GM19397 (cell line): ENCODE measurements around the gene PDE1C.

Experiments used
- ATAC-seq: cut with Tn5 transposase; IDR thresholded peaks from one replicate; pipeline ENCODE4 v1.9.1; 2021; ENCODE audit warnings: mild to moderate bottlenecking, moderate library complexity; ENCODE audit not compliant: unreplicated experiment

Gene PDE1C

DNA sequence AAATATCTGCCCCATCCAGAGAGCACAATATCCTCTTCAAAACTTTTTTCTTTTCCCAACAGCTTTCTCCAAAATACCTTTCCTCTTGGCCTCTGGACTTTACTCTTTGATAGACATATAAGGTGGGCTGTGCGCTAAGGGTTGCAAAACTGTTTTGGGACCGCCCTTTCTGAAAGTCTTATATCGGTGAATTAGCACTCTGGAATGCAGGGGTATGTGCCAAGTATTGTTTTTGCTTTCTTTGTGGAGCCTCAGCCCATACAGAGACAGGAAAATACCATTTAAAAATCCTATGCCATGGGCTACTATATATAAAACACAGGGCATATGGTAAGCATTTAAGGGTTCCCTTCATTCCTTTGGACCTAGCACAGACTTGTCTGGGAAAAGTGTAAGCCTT lies 345.5 kb downstream of the PDE1C start:
- no peak for ATAC-seq

DNA sequence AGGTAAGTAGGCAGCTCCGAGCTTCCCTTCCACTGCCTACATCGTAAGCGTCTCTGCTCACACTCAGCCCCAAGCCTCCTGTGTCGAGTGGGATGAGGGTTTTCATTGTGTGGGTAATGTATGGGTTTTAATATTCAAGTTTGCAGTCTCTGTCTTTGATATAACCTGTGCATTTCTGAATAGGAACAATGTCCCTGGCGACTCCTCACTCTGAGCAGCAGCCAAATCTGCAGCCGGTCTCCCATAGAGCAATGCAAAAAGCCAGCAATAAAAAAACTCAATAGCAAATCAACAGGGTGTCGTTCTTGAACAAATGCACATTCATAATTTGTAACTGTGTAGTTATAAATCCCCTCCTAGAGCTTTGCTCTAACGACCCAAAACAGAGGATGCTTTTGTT lies 349.8 kb downstream of the PDE1C start:
- no peak for ATAC-seq

- ATAC-seq = no peak
Measured at GRCh38 chr7:31716355-31716754, 353.9 kb downstream of the PDE1C start.

DNA sequence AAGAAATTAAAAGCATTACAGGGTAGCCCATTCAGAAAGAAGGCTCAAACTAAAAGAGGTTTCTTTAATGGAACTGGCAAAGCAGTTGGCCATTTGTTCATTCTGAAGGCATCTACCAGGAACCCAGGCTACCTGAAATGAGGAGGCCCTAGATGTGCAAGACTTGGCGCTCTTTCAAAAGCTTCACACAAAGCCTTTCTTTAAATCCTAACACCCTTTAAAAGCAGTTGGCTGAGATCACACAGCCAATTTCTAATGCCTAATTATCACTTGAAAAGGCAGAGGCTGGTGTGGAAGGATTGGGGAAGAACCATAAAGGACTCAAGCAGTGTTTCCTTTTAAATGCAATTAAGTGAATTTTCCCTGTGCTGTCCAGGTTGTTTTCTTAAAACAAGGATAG lies 360.0 kb downstream of the PDE1C start:
- ATAC-seq = no peak

DNA sequence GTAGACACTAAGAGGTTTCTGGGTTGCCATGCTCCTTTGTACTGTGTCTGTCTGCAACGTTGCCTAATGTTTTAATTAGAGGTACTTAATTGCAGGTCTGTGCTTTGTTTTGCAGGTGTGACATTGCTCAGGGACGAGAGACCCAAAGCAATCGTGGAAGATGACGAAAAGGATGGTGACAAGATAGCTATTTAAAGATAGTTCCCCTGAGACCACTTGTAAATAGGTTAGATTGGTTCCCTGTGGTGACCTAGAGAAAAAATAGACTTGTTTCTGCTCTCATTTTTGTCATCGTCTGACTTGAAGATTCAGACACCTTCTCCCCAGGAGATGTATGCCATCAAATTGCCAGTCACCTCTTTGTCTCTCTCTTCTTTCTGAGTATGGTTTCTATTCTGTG lies 363.1 kb downstream of the PDE1C start:
- no peak for ATAC-seq

DNA sequence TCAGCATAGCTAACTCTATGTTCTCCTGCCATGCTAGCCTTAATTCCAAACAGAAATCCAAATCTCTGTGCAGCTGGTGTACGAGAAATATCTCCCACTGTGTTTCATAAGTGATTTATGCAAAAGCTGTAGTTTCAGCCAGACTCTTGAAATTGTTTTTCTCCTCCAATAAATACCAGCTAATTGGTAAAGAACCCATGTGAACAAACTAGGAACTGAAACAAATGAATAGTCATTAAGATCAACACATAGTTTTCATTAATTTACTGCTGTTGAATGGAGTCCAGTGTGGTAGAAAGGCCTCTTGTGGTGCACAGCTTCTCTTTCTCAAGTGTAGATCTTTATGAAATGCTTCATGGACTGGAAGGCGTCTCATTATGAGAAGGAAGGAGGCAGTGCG lies 364.8 kb downstream of the PDE1C start:
- ATAC-seq = no peak

- no peak for ATAC-seq
Measured at GRCh38 chr7:31702354-31702753, 367.9 kb downstream of the PDE1C start.
